Measurements from ENCODE around the gene ST6GAL1. TPM values are rescaled to one million over a fixed set of nuclear protein-coding genes. Genes with fewer than 3 reads are reported as not detected.

ST6GAL1 gene
- total and polyA plus RNA-seq, 10 of the 15 experiments (the other 5 are each of a cell fraction or from before 2014, with no cell fraction given): 74.2 to 248 (median 149) TPM

- peak; percentile 56; the same call in 1 of the 2 replicates for TF ChIP-seq TCF3 (IDR thresholded peaks at IDR 0.05; ENCODE audit: borderline replicate concordance, insufficient read depth, low read depth, low read length)
- TF ChIP-seq CUX1 (IDR thresholded peaks at IDR 0.05; ENCODE audit: insufficient replicate concordance, low read depth, low read length): peak; percentile 67
- TF ChIP-seq HDGF (IDR thresholded peaks at IDR 0.05): peak; percentile 42; the same call in 1 of the 2 replicates
- peak; percentile 73; the same call in 1 of the 2 replicates for TF ChIP-seq RELB (IDR thresholded peaks at IDR 0.05; ENCODE audit: low read depth)
- no peak for TF ChIP-seq HDAC2 (IDR thresholded peaks at IDR 0.05)
- TF ChIP-seq BCL3 (IDR thresholded peaks at IDR 0.05; ENCODE audit: borderline replicate concordance, insufficient read depth, low read depth, low read length, poor library complexity, severe bottlenecking): peak; percentile 12
- no peak for TF ChIP-seq BCL11A (IDR thresholded peaks at IDR 0.05; ENCODE audit: low read depth, low read length)
- TF ChIP-seq SRF (IDR thresholded peaks at IDR 0.05; ENCODE audit: low read depth in 2 of 2, low read length in 2 of 2): 0 out of 4 replicates have a peak, but pooled peaks of 1 of the 2 experiments have one; percentile 11
- peak; percentile 77 for TF ChIP-seq ZBED1 (IDR thresholded peaks at IDR 0.05; ENCODE audit: borderline replicate concordance)
- TF ChIP-seq POLR2AphosphoS2 (IDR thresholded peaks at IDR 0.05; ENCODE audit: low read depth, low read length): peak; percentile 92
- no peak for TF ChIP-seq FOS (IDR thresholded peaks at IDR 0.05; ENCODE audit: borderline replicate concordance, extremely low read depth, insufficient read length)
- TF ChIP-seq HDAC6 (IDR thresholded peaks at IDR 0.05; ENCODE audit: unreplicated experiment): peak; percentile 17
- no peak for TF ChIP-seq ASH2L (IDR thresholded peaks at IDR 0.05; ENCODE audit: borderline replicate concordance, low read depth)
- peak; percentile 95 for TF ChIP-seq SMAD1 (IDR thresholded peaks at IDR 0.05; ENCODE audit: low read depth, partially characterized antibody)
- no peak for TF ChIP-seq EGR1 (IDR thresholded peaks at IDR 0.05; ENCODE audit: borderline replicate concordance in 1 of 2, low read depth in 2 of 2, low read length in 2 of 2)
- TF ChIP-seq POLR2AphosphoS5 (IDR thresholded peaks at IDR 0.05; ENCODE audit: low read length): peak; percentile 94
- no peak for TF ChIP-seq MAX (IDR thresholded peaks at IDR 0.05; ENCODE audit: low read depth, low read length)
- TF ChIP-seq GATAD2B (conservative IDR thresholded peaks at IDR 0.05; ENCODE audit: low read depth): 0 out of 2 replicates have a peak, but pooled peaks have one; percentile 9
- no peak for TF ChIP-seq ZNF24 (IDR thresholded peaks at IDR 0.05)
Observed at GRCh38 chr3:187021748-187022402, 91.5 kb downstream of the ST6GAL1 start (continued).

All from GM12878 (cell line).